Neural progenitor cell (in vitro differentiated cells): ENCODE data around the gene CDRT4.

Experiments used
- EZH2 ChIP-seq: fragments of 200-600 bp; sonication (generic); IDR thresholded peaks from 2 replicates; pipeline ENCODE4 v1.6.1; 2017; ENCODE audit warnings: antibody characterized with exemption, mild to moderate bottlenecking, moderate library complexity
- EZH2phosphoT487 ChIP-seq: fragments of 200-600 bp; sonication (generic); IDR thresholded peaks from 2 replicates; pipeline ENCODE4 v1.6.1; 2017; ENCODE audit warnings: antibody characterized with exemption
- TF ChIP-seq, protein P1 (sequence below): fragments of 200-600 bp; sonication (generic); IDR thresholded peaks from 2 replicates; pipeline ENCODE4 v1.5.1; 2017; ENCODE audit warnings: antibody characterized with exemption, mild to moderate bottlenecking

DNA sequence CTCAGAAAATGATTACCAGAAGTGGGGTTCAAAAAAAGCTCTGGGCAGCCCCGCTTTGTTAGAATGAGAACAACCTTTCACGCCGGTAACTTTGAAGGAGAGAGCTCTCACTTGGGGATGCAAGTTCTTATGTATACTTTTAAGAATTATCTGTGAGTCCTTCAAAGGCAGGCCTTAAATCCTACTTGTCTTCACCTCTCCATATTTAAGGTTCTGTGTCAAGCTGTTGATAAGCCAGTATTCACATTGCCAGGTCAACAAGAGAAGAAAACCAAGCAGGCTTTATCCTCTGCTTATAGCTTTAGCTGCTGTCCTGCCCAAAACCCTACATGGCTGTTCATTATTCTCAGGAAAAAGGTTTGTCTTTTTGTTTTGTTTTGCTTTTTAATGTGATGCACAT, 42.9 kb downstream of the CDRT4 start:
- TF ChIP-seq, protein P1, sequence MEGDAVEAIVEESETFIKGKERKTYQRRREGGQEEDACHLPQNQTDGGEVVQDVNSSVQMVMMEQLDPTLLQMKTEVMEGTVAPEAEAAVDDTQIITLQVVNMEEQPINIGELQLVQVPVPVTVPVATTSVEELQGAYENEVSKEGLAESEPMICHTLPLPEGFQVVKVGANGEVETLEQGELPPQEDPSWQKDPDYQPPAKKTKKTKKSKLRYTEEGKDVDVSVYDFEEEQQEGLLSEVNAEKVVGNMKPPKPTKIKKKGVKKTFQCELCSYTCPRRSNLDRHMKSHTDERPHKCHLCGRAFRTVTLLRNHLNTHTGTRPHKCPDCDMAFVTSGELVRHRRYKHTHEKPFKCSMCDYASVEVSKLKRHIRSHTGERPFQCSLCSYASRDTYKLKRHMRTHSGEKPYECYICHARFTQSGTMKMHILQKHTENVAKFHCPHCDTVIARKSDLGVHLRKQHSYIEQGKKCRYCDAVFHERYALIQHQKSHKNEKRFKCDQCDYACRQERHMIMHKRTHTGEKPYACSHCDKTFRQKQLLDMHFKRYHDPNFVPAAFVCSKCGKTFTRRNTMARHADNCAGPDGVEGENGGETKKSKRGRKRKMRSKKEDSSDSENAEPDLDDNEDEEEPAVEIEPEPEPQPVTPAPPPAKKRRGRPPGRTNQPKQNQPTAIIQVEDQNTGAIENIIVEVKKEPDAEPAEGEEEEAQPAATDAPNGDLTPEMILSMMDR: no peak
- TF ChIP-seq EZH2 (no peak), EZH2phosphoT487 (no peak)
